Measurements from ENCODE around the gene MAP2K1.
A peak's percentile ranks its signal among the peaks of the same experiment; 100 is the strongest.

Gene MAP2K1

DNA sequence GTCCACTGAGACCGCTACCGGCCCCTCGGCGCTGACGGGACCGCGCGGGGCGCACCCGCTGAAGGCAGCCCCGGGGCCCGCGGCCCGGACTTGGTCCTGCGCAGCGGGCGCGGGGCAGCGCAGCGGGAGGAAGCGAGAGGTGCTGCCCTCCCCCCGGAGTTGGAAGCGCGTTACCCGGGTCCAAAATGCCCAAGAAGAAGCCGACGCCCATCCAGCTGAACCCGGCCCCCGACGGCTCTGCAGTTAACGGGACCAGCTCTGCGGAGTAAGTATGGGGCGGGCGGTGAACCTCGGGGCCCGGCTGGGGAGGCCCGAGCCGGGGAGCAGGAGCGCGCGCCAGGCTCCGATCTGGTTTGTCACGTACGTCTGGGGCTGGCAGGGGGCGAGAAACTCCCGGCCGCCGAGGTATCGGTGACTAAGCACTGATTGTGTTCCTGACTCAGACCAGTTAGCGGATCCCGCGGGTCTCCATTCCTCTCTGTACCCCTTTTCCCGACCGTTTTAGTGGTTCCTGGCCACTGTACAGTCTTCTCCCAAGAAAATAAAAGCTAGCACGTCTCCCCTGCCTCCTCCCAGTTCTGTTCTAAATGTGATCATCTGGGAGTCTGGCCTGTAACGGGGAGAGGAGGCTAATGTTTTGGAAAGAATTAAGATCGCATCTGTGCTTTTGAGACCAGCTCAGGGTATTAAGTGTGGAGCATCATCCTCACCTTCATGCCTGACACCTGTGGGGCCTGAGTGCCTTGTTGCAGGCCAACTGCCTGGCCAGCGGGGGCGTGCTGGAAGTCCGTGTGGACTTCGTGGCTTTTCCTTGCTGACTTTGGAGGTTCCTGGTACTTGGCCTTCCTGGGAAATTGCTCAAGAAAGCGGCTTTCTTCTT is 691 bp downstream of the MAP2K1 start (continued):
- TF ChIP-seq ELK4 (IDR thresholded peaks at IDR 0.05; ENCODE audit: borderline replicate concordance, low read depth, low read length) = no peak

DNA sequence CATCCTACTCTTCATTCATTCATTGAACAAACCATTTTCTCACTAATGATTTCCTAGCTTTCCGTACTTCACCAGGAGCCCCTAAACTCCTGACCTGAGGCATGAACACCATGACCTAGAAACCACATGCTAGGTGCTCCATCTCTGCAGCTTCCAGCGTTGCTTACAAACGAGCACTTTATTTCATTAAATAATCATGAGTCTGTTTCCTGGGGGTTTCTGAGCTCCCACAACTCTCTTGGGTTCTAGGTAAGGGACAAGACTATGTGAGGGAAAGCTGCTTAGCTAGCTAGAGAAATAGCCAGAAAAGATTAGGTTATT is 1.3 kb downstream of the MAP2K1 start:
- ChIA-PET CTCF (interaction anchor here (0.6 to 4.8 kb wide), 12 partner anchors 11 to 994 kb away, joined by 3 to 58 read pairs (median 4); partner anchors contain the start of gene SNAPC5), POLR2A (interaction anchor here (0.7 to 3.2 kb wide), 9 partner anchors 17 to 318 kb away, joined by 3 to 26 read pairs (median 7); partner anchors contain the start of genes RPL4, SNAPC5, TIPIN and ZWILCH)
- no peaks in the 10 kb centered on the region for H3K9me3 ChIP-seq (ENCODE audit: control insufficient read depth, insufficient read depth, low read depth, low read length)
- H3K4me3 ChIP-seq (ENCODE audit: low read depth, low read length) = peak overlapping the region; percentile 88
- H3K27ac ChIP-seq (ENCODE audit: extremely low read depth, low read depth, low read length) = peak overlapping the region; percentile 83
- H3K36me3 ChIP-seq (ENCODE audit: control insufficient read depth in 2 of 2, insufficient read depth in 1 of 2, low read length in 2 of 2) = peaks cover 0 to 23% of the 10 kb centered on the region in 2 experiments; a peak in 2 of 3 replicates
- H3K4me1 ChIP-seq (ENCODE audit: control insufficient read depth, insufficient read depth, low read length) = peaks cover 5% of the 10 kb centered on the region; the same call in 1 of the 2 replicates
- TF ChIP-seq CTCF (tag by site-specific recombination; IDR thresholded peaks at IDR 0.05) (no peak), ZNF544 (tag by site-specific recombination; IDR thresholded peaks at IDR 0.05) (no peak), ZNF473 (tag by site-specific recombination; IDR thresholded peaks at IDR 0.05) (no peak), PRDM1 (tag by site-specific recombination; IDR thresholded peaks at IDR 0.05) (no peak), SALL2 (tag by site-specific recombination; IDR thresholded peaks at IDR 0.05; ENCODE audit: borderline replicate concordance) (no peak), BCL11B (tag by site-specific recombination; IDR thresholded peaks at IDR 0.05; ENCODE audit: low read depth) (no peak), HOXA7 (CRISPR knock-in tag; IDR thresholded peaks at IDR 0.05; ENCODE audit: borderline replicate concordance) (no peak), ZNF670 (tag by site-specific recombination; IDR thresholded peaks at IDR 0.05; ENCODE audit: low read depth) (no peak), ZNF16 (tag by site-specific recombination; IDR thresholded peaks at IDR 0.05; ENCODE audit: low read depth) (no peak)
- TF ChIP-seq, protein P1, sequence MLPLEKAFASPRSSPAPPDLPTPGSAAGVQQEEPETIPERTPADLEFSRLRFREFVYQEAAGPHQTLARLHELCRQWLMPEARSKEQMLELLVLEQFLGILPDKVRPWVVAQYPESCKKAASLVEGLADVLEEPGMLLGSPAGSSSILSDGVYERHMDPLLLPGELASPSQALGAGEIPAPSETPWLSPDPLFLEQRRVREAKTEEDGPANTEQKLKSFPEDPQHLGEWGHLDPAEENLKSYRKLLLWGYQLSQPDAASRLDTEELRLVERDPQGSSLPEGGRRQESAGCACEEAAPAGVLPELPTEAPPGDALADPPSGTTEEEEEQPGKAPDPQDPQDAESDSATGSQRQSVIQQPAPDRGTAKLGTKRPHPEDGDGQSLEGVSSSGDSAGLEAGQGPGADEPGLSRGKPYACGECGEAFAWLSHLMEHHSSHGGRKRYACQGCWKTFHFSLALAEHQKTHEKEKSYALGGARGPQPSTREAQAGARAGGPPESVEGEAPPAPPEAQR (tag by site-specific recombination; IDR thresholded peaks at IDR 0.05) = no peak

DNA sequence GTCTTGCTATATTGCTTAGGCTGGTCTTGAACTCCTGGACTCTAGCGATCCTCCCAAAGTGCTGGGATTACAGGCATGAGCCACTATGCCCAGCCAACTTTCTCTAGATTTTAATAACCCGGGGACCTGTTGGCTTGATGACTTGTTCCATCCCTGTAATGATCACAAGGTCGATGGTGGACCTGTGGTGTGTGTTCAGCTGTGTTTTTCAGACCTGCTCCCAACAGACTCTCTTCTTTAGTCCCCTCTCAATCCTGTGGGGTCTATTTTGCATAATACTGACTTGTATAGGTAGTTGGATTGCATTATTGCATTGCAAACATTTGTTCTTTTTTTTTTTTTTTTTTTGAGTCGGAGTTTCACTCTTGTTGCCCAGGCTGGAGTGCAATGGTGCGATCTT is 1.9 kb downstream of the MAP2K1 start:
- H3K4me3 ChIP-seq (ENCODE audit: low read depth, low read length) = no peak overlapping the region
- no peak overlapping the region for H3K27ac ChIP-seq (ENCODE audit: extremely low read depth, low read depth, low read length)
- no peak for TF ChIP-seq ZBTB1 (tag by site-specific recombination; IDR thresholded peaks at IDR 0.05)
- peak; percentile 75; the same call in 1 of the 2 replicates for TF ChIP-seq SCRT1 (tag by site-specific recombination; IDR thresholded peaks at IDR 0.05; ENCODE audit: borderline replicate concordance)
- peak; percentile 77; the same call in 1 of the 2 replicates for TF ChIP-seq SCRT2 (tag by site-specific recombination; IDR thresholded peaks at IDR 0.05)
- no peak for TF ChIP-seq GFI1B (tag by site-specific recombination; IDR thresholded peaks at IDR 0.05)
- POLR2A ChIA-PET = interaction anchor here (0.7 to 3.2 kb wide), 5 partner anchors 16 to 317 kb away, joined by 3 to 26 read pairs (median 7); partner anchors contain the start of genes SNAPC5 and TIPIN
- H3K9me3 ChIP-seq (ENCODE audit: control insufficient read depth, insufficient read depth, low read depth, low read length) = no peaks in the 10 kb centered on the region
- peaks cover 5% of the 10 kb centered on the region; the same call in 1 of the 2 replicates for H3K4me1 ChIP-seq (ENCODE audit: control insufficient read depth, insufficient read depth, low read length)
- H3K36me3 ChIP-seq (ENCODE audit: control insufficient read depth in 2 of 2, insufficient read depth in 1 of 2, low read length in 2 of 2) = peaks cover 0 to 23% of the 10 kb centered on the region in 2 experiments; a peak in 2 of 3 replicates
- CTCF ChIA-PET = interaction anchor here (0.7 to 4.8 kb wide), 4 partner anchors 15 to 994 kb away, joined by 3 to 58 read pairs (median 8); partner anchors contain the start of gene SNAPC5
